Tibial nerve (tissue), 4 donors: ENCODE data around the gene RIPOR3. TPM values are rescaled to one million over a fixed set of nuclear protein-coding genes. Genes with fewer than 3 reads are reported as not detected.

Experiments
- DNase-seq, 2 donors: peaks; one replicate each; pipeline ENCODE4 v3.0.0-alpha.2; 2019; ENCODE audit warnings: low spot score in 2 of 2
- H3K27ac ChIP-seq, 4 donors: fragments of 200-600 bp; sonication (generic) in 3 of 4; one replicate each; pipeline ENCODE4 v1.5.1; 2017 to 2019; ENCODE audit warnings: mild to moderate bottlenecking in 1 of 4
- H3K27me3 ChIP-seq, 2 donors: fragments of 200-600 bp; sonication (generic) in 1 of 2; one replicate each; pipeline versions ENCODE4 v1.5.1 to v1.6.0; 2017 to 2019
- H3K36me3 ChIP-seq, 3 donors: fragments of 200-600 bp; sonication (generic); one replicate each; pipeline ENCODE4 v1.5.1; 2018 to 2019
- H3K4me1 ChIP-seq, 4 donors: fragments of 200-600 bp; sonication (generic) in 3 of 4; one replicate each; pipeline ENCODE4 v1.5.1; 2017 to 2019
- H3K4me3 ChIP-seq, 4 donors: fragments of 200-600 bp; sonication (generic) in 3 of 4; one replicate each; pipeline ENCODE4 v1.5.1; 2017 to 2019; ENCODE audit warnings: mild to moderate bottlenecking in 1 of 4, moderate library complexity in 1 of 4
- H3K9me3 ChIP-seq, 4 donors: fragments of 200-600 bp; sonication (generic) in 3 of 4; one replicate each; pipeline ENCODE4 v1.5.1; 2017 to 2019
- EP300 ChIP-seq, 2 donors: sonication (generic); formaldehyde crosslinking; IDR thresholded peaks; one replicate each; pipeline ENCODE4 v1.6.1; 2017; ENCODE audit warnings: antibody characterized with exemption in 2 of 2, mild to moderate bottlenecking in 1 of 2
- POLR2A ChIP-seq, 2 donors: fragments of 450-650 bp; IDR thresholded peaks; one replicate each; pipeline ENCODE4 v1.6.1; 2017; ENCODE audit warnings: antibody characterized with exemption in 2 of 2, mild to moderate bottlenecking in 2 of 2, moderate library complexity in 2 of 2
- WGBS, 2 donors: methylation state at CpG; one replicate each; pipeline ENCODE4 v1.1.5; 2018; 5-methylcytosine and 5-hydroxymethylcytosine counted together
- total RNA-seq, 4 donors: library from RNA; depleted of rRNA; stranded (reverse); fragments of >200 nt; gene quantifications; one replicate each; pipeline ENCODE4 v1.1.0, GENCODE V29; 2016
- TF ChIP-seq, protein P1 (sequence below), 5 experiments: fragments of 200-600 bp in 3 of 5; fragments of 450-650 bp in 2 of 5; sonication (generic) in 3 of 5; IDR thresholded peaks; one replicate each; pipeline ENCODE4 v1.5.1; 2016 to 2019; ENCODE audit warnings: antibody characterized with exemption in 5 of 5, mild to moderate bottlenecking in 3 of 5, moderate library complexity in 2 of 5

RIPOR3 gene
- total RNA-seq, 4 donors from 2014 or later = 24.5 to 73.0 (median 35.5) TPM

DNA sequence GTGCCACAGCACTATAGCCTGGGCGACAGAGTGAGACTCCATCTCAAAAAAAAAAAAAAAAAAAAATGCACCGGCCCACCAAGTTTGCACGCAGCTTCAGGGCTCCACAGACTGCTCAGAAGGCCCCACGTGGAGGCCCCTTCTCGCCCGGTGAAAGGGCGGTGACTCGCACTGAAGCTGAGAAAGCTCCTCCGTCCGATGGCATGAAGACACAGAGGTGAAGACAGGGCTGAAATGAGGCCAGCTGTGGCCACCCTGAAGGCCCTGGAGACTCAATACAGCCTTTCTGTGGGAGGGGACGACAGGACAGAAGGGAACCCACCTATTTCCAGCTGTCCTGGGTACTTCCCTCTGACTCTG lies 97.1 kb downstream of the RIPOR3 start:
- no peak for DNase-seq
- Histone ChIP-seq H3K9me3 (no peaks in the 10 kb centered on the region), H3K27ac (no peak overlapping the region), H3K27me3 (peaks cover 0 to 16% of the 10 kb centered on the region in 2 donors), H3K36me3 (peaks cover 0 to 6% (median 0%) of the 10 kb centered on the region in 3 donors), H3K4me3 (no peak overlapping the region), H3K4me1 (peaks cover 0 to 27% (median 2%) of the 10 kb centered on the region in 4 donors)
- TF ChIP-seq POLR2A (IDR thresholded peaks at IDR 0.05) = no peak
- TF ChIP-seq, protein P1, sequence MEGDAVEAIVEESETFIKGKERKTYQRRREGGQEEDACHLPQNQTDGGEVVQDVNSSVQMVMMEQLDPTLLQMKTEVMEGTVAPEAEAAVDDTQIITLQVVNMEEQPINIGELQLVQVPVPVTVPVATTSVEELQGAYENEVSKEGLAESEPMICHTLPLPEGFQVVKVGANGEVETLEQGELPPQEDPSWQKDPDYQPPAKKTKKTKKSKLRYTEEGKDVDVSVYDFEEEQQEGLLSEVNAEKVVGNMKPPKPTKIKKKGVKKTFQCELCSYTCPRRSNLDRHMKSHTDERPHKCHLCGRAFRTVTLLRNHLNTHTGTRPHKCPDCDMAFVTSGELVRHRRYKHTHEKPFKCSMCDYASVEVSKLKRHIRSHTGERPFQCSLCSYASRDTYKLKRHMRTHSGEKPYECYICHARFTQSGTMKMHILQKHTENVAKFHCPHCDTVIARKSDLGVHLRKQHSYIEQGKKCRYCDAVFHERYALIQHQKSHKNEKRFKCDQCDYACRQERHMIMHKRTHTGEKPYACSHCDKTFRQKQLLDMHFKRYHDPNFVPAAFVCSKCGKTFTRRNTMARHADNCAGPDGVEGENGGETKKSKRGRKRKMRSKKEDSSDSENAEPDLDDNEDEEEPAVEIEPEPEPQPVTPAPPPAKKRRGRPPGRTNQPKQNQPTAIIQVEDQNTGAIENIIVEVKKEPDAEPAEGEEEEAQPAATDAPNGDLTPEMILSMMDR (IDR thresholded peaks at IDR 0.05) = no peak
- TF ChIP-seq EP300 (IDR thresholded peaks at IDR 0.05) = no peak
- 66 to 81% methylated on average over 11 of the region's 11 CpGs for WGBS, 2 donors

DNA sequence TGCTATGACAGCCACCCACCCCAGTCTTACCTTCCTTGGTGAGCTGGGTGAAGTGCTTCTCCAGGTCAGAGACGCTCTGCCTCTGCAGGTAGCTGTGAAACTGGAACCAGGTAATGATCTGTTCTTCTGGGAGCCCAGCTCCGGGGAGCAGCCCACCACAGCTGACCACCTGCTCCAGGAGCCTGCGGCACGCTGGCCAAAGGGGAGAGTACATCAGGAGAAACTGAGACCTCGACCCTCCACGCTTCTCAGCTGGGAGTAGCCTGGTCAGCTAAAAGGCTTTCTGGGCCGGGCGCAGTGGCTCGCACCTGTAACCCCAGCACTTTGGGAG lies 98.4 kb downstream of the RIPOR3 start:
- Histone ChIP-seq H3K27ac (no peak overlapping the region), H3K4me3 (no peak overlapping the region), H3K36me3 (peaks cover 0 to 7% (median 0%) of the 10 kb centered on the region in 3 donors), H3K9me3 (no peaks in the 10 kb centered on the region), H3K4me1 (peaks cover 0 to 25% (median 2%) of the 10 kb centered on the region in 4 donors), H3K27me3 (peaks cover 0 to 13% of the 10 kb centered on the region in 2 donors)
- TF ChIP-seq, protein P1 (IDR thresholded peaks at IDR 0.05) = no peak
- TF ChIP-seq POLR2A (IDR thresholded peaks at IDR 0.05) (no peak), EP300 (IDR thresholded peaks at IDR 0.05) (no peak)
- DNase-seq = no peak
- 86 to 89% methylated on average over 9 of the region's 9 CpGs for WGBS, 2 donors

DNA sequence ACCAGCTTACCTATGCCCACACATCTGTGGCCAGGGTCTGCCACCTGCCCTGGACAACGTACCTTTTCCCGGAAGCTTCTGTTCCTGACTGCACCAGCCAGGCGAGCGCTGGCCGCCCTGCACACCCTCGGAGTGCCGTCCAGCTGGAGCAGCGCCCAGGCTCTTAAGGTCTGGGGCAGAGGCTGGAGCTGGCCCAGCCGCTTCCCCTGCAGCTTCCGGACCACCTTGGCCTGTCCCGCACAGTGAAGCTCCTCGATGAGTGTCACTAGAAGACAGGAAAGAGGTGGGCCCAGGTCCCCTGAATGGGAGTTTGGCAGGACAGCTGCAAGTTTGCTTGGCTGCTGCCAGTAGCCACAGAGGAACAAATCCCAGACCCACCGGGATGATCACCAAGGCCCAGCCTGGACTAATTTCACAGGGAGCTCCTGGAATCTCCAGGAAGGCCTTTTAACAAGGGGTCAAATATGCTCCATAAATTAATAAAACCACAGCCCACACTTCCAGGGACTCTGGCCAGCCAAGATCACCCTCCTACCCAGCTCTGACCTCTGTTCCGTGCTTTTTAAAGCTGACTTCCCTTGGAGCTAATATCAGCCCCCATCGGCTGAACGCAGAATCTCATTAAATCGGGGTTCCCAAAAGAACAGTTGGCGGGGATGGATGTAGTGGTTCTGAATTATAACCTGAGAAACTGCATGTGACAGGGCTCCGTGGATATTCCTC lies 98.9 kb downstream of the RIPOR3 start:
- peaks cover 0 to 25% (median 2%) of the 10 kb centered on the region in 4 donors for H3K4me1 ChIP-seq
- H3K36me3 ChIP-seq = peaks cover 0 to 12% (median 0%) of the 10 kb centered on the region in 3 donors
- H3K27me3 ChIP-seq = peaks cover 0 to 7% of the 10 kb centered on the region in 2 donors
- H3K9me3 ChIP-seq = no peaks in the 10 kb centered on the region
- TF ChIP-seq EP300 (IDR thresholded peaks at IDR 0.05) (no peak), POLR2A (IDR thresholded peaks at IDR 0.05) (no peak)
- TF ChIP-seq, protein P1 (IDR thresholded peaks at IDR 0.05) = no peak
- DNase-seq = no peak
- H3K27ac ChIP-seq = no peak overlapping the region
- 54 to 63% methylated on average over 19 of the region's 19 CpGs for WGBS, 2 donors
- H3K4me3 ChIP-seq = no peak overlapping the region

GRCh38 chr20:50591233-50591852 lies 100.0 kb downstream of the RIPOR3 start:
- H3K4me3 ChIP-seq = no peak overlapping the region
- DNase-seq = no peak
- no peaks in the 10 kb centered on the region for H3K9me3 ChIP-seq
- TF ChIP-seq, protein P1 (IDR thresholded peaks at IDR 0.05) = no peak
- TF ChIP-seq POLR2A (IDR thresholded peaks at IDR 0.05) = no peak
- peaks cover 0 to 2% of the 10 kb centered on the region in 2 donors for H3K27me3 ChIP-seq
- 78 to 87% methylated on average over 5 of the region's 5 CpGs for WGBS, 2 donors
- H3K36me3 ChIP-seq = peaks cover 0 to 23% (median 0%) of the 10 kb centered on the region in 3 donors
- H3K27ac ChIP-seq = no peak overlapping the region
- H3K4me1 ChIP-seq = peaks cover 0 to 23% (median 2%) of the 10 kb centered on the region in 4 donors

DNA sequence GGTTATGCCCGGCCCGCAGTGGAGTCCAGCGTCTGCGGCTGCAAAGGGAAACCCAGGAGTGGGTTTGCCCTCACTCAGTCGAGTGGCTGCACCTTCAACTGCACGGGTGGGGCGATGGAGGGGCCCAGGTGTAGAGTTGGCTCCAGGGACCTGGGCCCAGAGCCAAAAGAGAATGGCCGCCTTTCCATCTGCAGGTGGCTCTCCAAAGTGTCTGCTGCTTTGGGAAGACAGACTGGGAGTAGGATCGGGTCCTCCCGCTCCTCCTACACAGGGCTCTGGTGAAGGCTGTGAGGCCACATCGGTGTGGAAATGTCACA lies 101.0 kb downstream of the RIPOR3 start:
- H3K27ac ChIP-seq = no peak overlapping the region
- TF ChIP-seq EP300 (IDR thresholded peaks at IDR 0.05) (no peak), POLR2A (IDR thresholded peaks at IDR 0.05) (no peak)
- TF ChIP-seq, protein P1 (IDR thresholded peaks at IDR 0.05) = no peak
- H3K36me3 ChIP-seq = peaks cover 0 to 34% (median 0%) of the 10 kb centered on the region in 3 donors
- DNase-seq = no peak
- H3K27me3 ChIP-seq = no peaks in the 10 kb centered on the region
- 71 to 78% methylated on average over 11 of the region's 11 CpGs for WGBS, 2 donors
- H3K9me3 ChIP-seq = no peaks in the 10 kb centered on the region
- no peak overlapping the region for H3K4me3 ChIP-seq
- H3K4me1 ChIP-seq = peaks cover 0 to 19% (median 2%) of the 10 kb centered on the region in 4 donors
